Endothelial cell of umbilical vein (primary cell): ENCODE measurements around the gene PITPNB.

Experiments used
- CTCF ChIP-seq, 2 donors: IDR thresholded peaks; 1 replicate in 1 of 2; 2 replicates in 1 of 2; pipeline ENCODE4 v1.5.1; 2011; ENCODE audit warnings: low read length in 2 of 2, mild to moderate bottlenecking in 2 of 2, moderate library complexity in 2 of 2, control low read depth in 1 of 2, inconsistent platforms in 1 of 2, low read depth in 1 of 2; ENCODE audit not compliant: insufficient read depth in 1 of 2; ENCODE audit errors: extremely low read depth in 1 of 2
- JUN ChIP-seq: IDR thresholded peaks from 2 replicates; pipeline ENCODE4 v1.6.1; 2011; ENCODE audit warnings: borderline replicate concordance, low read depth; ENCODE audit not compliant: insufficient read length, insufficient read depth
- POLR2A ChIP-seq: IDR thresholded peaks from 2 replicates; pipeline ENCODE4 v1.6.1; 2012; ENCODE audit warnings: low read depth, mild to moderate bottlenecking, control low read depth, low read length

GRCh38 chr22:27827604-27828587 is 91.2 kb downstream of the PITPNB start:
- TF ChIP-seq JUN (no peak), CTCF (IDR thresholded peaks at IDR 0.05; ENCODE audit: extremely low read depth in 1 of 2, insufficient read depth in 1 of 2, low read depth in 1 of 2, low read length in 2 of 2) (no peak), POLR2A (no peak)
